HG03575 (cell line): Measurements from ENCODE around the gene GOLGA6L1.
"Not testable (repeated sequence)": the region's sequence is repeated elsewhere in the genome, so short reads cannot be mapped to it uniquely, and the experiment has no call there.

ENCODE experiments used
- ATAC-seq: cut with Tn5 transposase; IDR thresholded peaks from one replicate; pipeline ENCODE4 v1.9.1; 2021; ENCODE audit not compliant: unreplicated experiment, insufficient number of reproducible peaks, low FRiP score; ENCODE audit errors: extremely low read depth

The GOLGA6L1 gene

GRCh38 chr15:23136722-23137121, at the start of gene GOLGA6L1:
Gene GOLGA6L1 (minus strand): TSS chr15:23136822. CDS start chr15:23136731, 91 bp downstream.
- not testable (repeated sequence) for ATAC-seq

- not testable (repeated sequence) for ATAC-seq
Measured at GRCh38 chr15:23181201-23181600, 44.6 kb upstream of the GOLGA6L1 start.

GRCh38 chr15:23180547-23180927, 43.9 kb upstream of the GOLGA6L1 start:
- ATAC-seq, result not testable (repeated sequence)

GRCh38 chr15:23179768-23180546, 43.3 kb upstream of the GOLGA6L1 start:
- not testable (repeated sequence) for ATAC-seq

- ATAC-seq, result not testable (repeated sequence)
Measured at GRCh38 chr15:23176683-23177082, 40.1 kb upstream of the GOLGA6L1 start.

- not testable (repeated sequence) for ATAC-seq
Measured at GRCh38 chr15:23175606-23176005, 39.0 kb upstream of the GOLGA6L1 start.

GRCh38 chr15:23174609-23175140, 38.1 kb upstream of the GOLGA6L1 start:
- not testable (repeated sequence) for ATAC-seq

GRCh38 chr15:23132787-23133186, 3.8 kb downstream of the GOLGA6L1 start:
- ATAC-seq, result not testable (repeated sequence)

- ATAC-seq, result no peak
Measured at GRCh38 chr15:23118208-23118607, 18.4 kb downstream of the GOLGA6L1 start.

- ATAC-seq, result no peak
Measured at GRCh38 chr15:23095796-23096195, 40.8 kb downstream of the GOLGA6L1 start.

- ATAC-seq, result no peak
Measured at GRCh38 chr15:23083115-23083514, 53.5 kb downstream of the GOLGA6L1 start.

- not testable (repeated sequence) for ATAC-seq
Measured at GRCh38 chr15:23081996-23082737, 54.5 kb downstream of the GOLGA6L1 start.

- ATAC-seq, result no peak
Measured at GRCh38 chr15:23081271-23081670, 55.4 kb downstream of the GOLGA6L1 start.

GRCh38 chr15:23079766-23080165, 56.9 kb downstream of the GOLGA6L1 start:
- ATAC-seq, result no peak
